Measurements from ENCODE around the gene SCYGR3. TPM values are rescaled to one million over a fixed set of nuclear protein-coding genes. Genes with fewer than 3 reads are reported as not detected.

The SCYGR3 gene, protein sequence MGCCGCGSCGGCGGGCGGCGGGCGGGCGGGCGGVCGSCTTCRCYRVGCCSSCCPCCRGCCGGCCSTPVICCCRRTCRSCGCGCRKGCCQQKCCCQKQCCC
- total RNA-seq: not detected

DNA sequence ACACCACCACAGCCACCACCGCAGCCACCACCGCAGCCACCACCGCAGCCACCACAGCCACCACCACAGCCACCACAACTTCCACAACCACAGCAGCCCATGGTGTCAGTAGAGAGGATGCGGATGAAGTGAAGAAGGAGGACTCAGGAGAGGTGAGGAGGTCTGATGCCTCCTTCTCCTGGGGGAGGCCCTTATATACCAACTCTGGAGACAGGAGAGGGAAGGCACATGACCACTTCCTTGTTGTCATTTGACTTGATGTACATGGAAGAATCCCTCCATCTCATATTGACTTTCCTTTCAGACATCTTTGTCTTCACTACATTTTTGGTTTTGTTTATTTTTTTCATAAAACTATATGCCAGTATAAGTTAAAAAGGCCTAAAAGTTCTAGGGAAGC is at the start of gene SCYGR3:
Gene SCYGR3, minus strand, starts transcription at position 101 of the 400 bp plus-strand sequence. Its CDS starts 0 bp downstream, at position 101.

DNA sequence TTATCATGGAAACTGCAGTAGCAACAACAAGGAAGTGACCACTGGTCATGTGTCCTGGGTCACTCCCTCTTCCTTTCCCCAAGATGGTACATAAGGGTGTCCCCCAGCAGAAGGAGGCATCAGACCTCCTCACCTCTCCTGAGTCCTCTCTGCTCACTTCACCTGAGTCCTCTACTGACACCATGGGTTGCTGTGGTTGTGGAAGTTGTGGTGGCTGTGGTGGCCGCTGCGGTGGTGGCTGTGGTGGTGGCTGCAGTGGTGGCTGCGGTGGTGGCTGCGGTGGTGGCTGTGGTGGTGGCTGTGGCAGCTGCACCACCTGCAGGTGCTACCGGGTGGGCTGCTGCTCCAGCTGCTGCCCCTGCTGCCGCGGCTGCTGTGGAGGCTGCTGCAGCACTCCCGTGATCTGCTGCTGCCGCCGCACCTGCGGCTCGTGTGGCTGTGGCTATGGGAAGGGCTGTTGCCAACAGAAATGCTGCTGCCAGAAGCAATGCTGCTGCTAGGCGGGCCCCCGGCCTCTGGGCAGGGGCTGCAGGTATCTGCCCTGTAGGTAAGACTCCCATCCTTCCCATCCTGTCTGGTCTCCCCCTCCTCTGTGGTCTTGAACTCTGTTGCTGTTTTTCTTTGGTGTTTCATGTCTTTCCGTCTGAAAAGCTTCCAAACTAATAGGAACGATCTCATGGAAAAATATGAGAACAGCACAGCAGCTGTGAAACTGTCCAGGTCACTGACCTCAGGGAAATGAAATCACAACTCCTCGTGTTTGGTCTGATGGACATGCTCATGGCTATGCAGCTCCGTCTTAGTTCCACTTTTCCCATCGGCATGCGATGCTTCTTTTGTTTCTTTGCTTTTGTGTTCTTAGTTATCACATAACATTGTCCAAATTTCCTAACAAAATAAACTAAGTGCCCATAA is 2.9 kb upstream of the SCYGR3 start, which contains the start of gene SCYGR4:
Gene SCYGR4, plus strand, starts transcription at position 183 of the 915 bp plus-strand sequence. Its CDS starts 0 bp downstream, at position 183.

DNA sequence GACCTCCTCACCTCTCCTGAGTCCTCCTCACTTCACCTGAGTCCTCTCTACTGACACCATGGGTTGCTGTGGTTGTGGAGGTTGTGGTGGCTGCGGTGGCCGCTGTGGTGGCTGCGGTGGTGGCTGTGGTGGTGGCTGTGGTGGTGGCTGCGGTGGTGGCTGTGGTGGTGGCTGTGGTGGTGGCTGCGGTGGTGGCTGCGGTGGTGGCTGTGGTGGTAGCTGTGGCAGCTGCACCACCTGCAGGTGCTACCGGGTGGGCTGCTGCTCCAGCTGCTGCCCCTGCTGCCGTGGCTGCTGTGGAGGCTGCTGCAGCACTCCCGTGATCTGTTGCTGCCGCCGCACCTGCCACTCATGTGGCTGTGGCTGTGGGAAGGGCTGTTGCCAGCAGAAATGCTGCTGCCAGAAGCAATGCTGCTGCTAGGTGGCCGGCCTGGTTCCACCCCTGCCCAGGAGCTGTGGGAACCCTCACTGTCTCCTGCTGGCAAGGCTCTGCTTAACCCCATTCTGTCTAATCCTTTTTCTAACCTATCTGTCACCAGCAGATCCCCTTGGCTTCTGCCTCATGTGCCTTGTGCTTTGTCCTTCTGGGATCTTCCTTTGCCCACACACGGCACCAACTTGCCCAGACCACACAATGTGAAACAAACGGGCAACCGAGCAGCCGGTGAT is 15.7 kb downstream of the SCYGR3 start, which contains the start of gene SCYGR2:
Gene SCYGR2, plus strand, starts transcription at position 59 of the 669 bp plus-strand sequence. Its CDS starts 0 bp downstream, at position 59.

Other genes with a start within 250 kb of the SCYGR3 start
- gene TM4SF20, start 235.5 kb downstream of the SCYGR3 start, total RNA-seq: not detected
- gene SCYGR1, start 226.9 kb downstream of the SCYGR3 start, total RNA-seq: not detected
- 79.8 TPM for gene AGFG1, start 142.7 kb downstream of the SCYGR3 start, total RNA-seq
- gene SCYGR2, start 15.9 kb downstream of the SCYGR3 start, total RNA-seq: not detected
- gene SCYGR4, start 2.7 kb upstream of the SCYGR3 start, total RNA-seq: not detected
- not detected for gene SCYGR5, start 52.0 kb upstream of the SCYGR3 start, total RNA-seq
- gene SLC19A3, start 103.2 kb upstream of the SCYGR3 start, total RNA-seq: 15.9 TPM
- not detected for gene SCYGR6, start 109.9 kb upstream of the SCYGR3 start, total RNA-seq
- not detected for gene SCYGR7, start 113.5 kb upstream of the SCYGR3 start, total RNA-seq
- gene SCYGR8, start 131.1 kb upstream of the SCYGR3 start, total RNA-seq: 0.41 TPM
- 1.3 TPM for gene CCL20, start 199.0 kb upstream of the SCYGR3 start, total RNA-seq

Data from metanephros (tissue), 1 donor.